Germinal center (tissue), 1 donor: ENCODE data around the gene UBAP2L.
"Not testable (repeated sequence)": the region's sequence is repeated elsewhere in the genome, so short reads cannot be mapped to it uniquely, and the experiment has no call there.

Experiments
- DNase-seq: peaks from one replicate; pipeline ENCODE4 v3.0.0; 2012; ENCODE audit warnings: mixed read lengths, low spot score

The UBAP2L gene

DNA sequence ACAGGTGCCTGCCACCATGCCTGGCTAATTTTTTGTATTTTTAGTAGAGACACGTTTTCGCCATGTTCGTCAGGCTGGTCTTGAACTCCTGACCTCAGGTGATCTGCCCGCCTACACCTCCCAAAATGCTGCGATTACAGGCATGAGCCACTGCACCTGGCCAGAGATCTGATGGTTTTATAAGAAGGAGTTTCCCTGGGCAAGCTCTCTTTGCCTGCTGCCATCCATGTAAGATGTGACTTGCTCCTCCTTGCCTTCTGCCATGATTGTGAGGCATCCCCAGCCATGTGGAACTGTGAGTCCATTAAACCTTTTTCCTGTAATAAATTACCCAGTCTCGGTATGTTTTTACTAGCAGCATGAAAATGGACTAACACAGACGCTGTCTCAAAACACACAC is 88.4 kb downstream of the UBAP2L start:
- not testable (repeated sequence) for DNase-seq

GRCh38 chr1:154312229-154313065 is 91.7 kb downstream of the UBAP2L start:
- DNase-seq, result not testable (repeated sequence)

DNA sequence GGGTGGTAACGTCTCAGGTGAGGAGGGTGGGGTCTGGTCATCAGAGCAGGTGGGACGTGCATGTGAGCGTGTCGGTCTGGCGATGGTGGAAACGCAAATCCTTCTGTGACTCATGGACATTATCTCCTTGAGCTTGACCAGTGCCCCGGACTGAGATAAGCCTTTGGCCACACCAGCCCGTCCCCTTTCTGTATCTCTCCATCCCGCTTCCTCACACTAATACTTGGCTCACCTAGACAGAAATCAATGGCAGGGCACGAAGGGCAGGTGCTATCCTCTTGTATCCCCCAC is 92.3 kb downstream of the UBAP2L start:
- no peak for DNase-seq

DNA sequence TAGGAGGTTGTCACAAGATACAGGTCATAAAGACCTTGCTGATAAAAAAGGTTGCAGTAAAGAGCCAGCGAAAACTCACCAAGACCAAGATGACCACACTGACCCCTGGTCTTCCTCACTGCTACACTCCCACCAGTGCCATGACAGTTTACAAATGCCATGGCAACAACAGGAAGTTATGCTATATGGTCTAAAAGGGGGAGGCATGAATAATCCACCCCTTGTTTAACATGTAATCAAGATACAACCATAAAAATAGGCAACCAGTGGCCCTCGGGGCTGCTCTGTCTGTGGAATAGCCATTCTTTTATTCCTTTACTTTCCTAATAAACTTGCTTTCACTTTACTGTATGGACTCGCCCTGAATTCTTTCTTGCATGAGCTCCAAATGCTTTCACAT is 93.5 kb downstream of the UBAP2L start:
- not testable (repeated sequence) for DNase-seq

- no peak for DNase-seq
These were observed 95.9 kb downstream of the UBAP2L start for GRCh38 chr1:154316704-154317103.

DNA sequence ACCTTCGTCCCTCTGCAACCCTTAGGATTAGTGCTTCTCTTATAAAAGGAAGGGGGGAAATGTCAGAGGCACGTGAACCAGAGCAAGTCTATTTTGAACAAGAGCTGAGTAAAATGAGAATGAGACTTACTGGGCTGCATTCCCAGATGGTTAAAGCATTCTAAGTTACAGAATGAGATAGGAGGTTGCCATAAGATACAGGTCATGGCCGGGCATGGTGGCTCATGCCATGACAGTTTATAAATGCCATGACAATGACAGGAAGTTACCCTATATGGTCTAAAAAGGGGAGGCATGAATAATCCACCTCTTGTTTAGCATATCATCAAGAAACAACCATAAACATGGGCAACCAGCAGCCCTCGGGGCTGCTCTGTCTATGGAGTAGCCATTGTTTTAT is 97.6 kb downstream of the UBAP2L start:
- no peak for DNase-seq
